ENCODE results near the gene TMEM94. TPM values are rescaled to one million over a fixed set of nuclear protein-coding genes. Genes with fewer than 3 reads are reported as not detected.
A peak's percentile ranks its signal among the peaks of the same experiment; 100 is the strongest.
"Not testable (repeated sequence)": the region's sequence is repeated elsewhere in the genome, so short reads cannot be mapped to it uniquely, and the experiment has no call there.

The TMEM94 gene
- polyA plus RNA-seq, 4 donors, result 41.8 to 87.7 (median 60.3) TPM

GRCh38 chr17:75440738-75441448 lies 15.5 kb upstream of the TMEM94 start:
- Histone ChIP-seq H3K27me3 (ENCODE audit: control insufficient read depth in 3 of 3, insufficient read depth in 3 of 3, low read length in 3 of 3) (no peaks in the 10 kb centered on the region), H3K36me3 (ENCODE audit: control insufficient read depth in 3 of 3, insufficient read depth in 2 of 3, low read depth in 1 of 3, low read length in 3 of 3) (peaks cover 0 to 2% (median 0%) of the 10 kb centered on the region in 3 donors), H3K4me1 (ENCODE audit: control insufficient read depth in 3 of 3, insufficient read depth in 2 of 3, low read depth in 1 of 3, low read length in 2 of 3) (peaks cover 0 to 3% (median 0%) of the 10 kb centered on the region in 3 donors), H3K4me3 (ENCODE audit: low read depth in 1 of 3, low read length in 3 of 3) (no peak overlapping the region), H3K9me3 (ENCODE audit: control insufficient read depth in 2 of 2, insufficient read depth in 1 of 2, low read depth in 1 of 2, low read length in 1 of 2) (no peaks in the 10 kb centered on the region), H3K27ac (ENCODE audit: low read depth in 1 of 3, low read length in 2 of 3) (peak overlapping the region in 1 of 3 donors; percentile 57)
- DNase-seq, result no peak
- 60 to 77% (median 70%) methylated on average over 10 of the region's 10 CpGs for WGBS, 3 donors
- FAIRE-seq, result no peak

GRCh38 chr17:75442168-75443103 lies 14.0 kb upstream of the TMEM94 start:
- DNase-seq (no peak), FAIRE-seq (no peak)
- Histone ChIP-seq H3K4me1 (ENCODE audit: control insufficient read depth in 3 of 3, insufficient read depth in 2 of 3, low read depth in 1 of 3, low read length in 2 of 3) (no peaks in the 10 kb centered on the region), H3K27ac (ENCODE audit: low read depth in 1 of 3, low read length in 2 of 3) (peak overlapping the region in 1 of 3 donors; percentile 76), H3K36me3 (ENCODE audit: control insufficient read depth in 3 of 3, insufficient read depth in 2 of 3, low read depth in 1 of 3, low read length in 3 of 3) (peaks cover 0 to 2% (median 0%) of the 10 kb centered on the region in 3 donors), H3K4me3 (ENCODE audit: low read depth in 1 of 3, low read length in 3 of 3) (no peak overlapping the region), H3K27me3 (ENCODE audit: control insufficient read depth in 3 of 3, insufficient read depth in 3 of 3, low read length in 3 of 3) (no peaks in the 10 kb centered on the region), H3K9me3 (ENCODE audit: control insufficient read depth in 2 of 2, insufficient read depth in 1 of 2, low read depth in 1 of 2, low read length in 1 of 2) (no peaks in the 10 kb centered on the region)
- whole genome bisulfite sequencing, 3 donors, result 65 to 87% (median 75%) methylated on average over 4 of the region's 4 CpGs

GRCh38 chr17:75445296-75445695 lies 11.1 kb upstream of the TMEM94 start:
- H3K4me1 ChIP-seq (ENCODE audit: control insufficient read depth in 3 of 3, insufficient read depth in 2 of 3, low read depth in 1 of 3, low read length in 2 of 3), result no peaks in the 10 kb centered on the region
- H3K27me3 ChIP-seq (ENCODE audit: control insufficient read depth in 3 of 3, insufficient read depth in 3 of 3, low read length in 3 of 3), result no peaks in the 10 kb centered on the region
- H3K9me3 ChIP-seq (ENCODE audit: control insufficient read depth in 2 of 2, insufficient read depth in 1 of 2, low read depth in 1 of 2, low read length in 1 of 2), result no peaks in the 10 kb centered on the region
- H3K27ac ChIP-seq (ENCODE audit: low read depth in 1 of 3, low read length in 2 of 3), result peak overlapping the region in 1 of 3 donors; percentile 24
- WGBS, 3 donors, result 85% methylated on average over 3 of the region's 3 CpGs
- peaks cover 0 to 2% (median 0%) of the 10 kb centered on the region in 3 donors for H3K36me3 ChIP-seq (ENCODE audit: control insufficient read depth in 3 of 3, insufficient read depth in 2 of 3, low read depth in 1 of 3, low read length in 3 of 3)
- DNase-seq, result no peak
- H3K4me3 ChIP-seq (ENCODE audit: low read depth in 1 of 3, low read length in 3 of 3), result no peak overlapping the region
- no peak for FAIRE-seq

GRCh38 chr17:75445896-75446295 lies 10.5 kb upstream of the TMEM94 start:
- H3K4me1 ChIP-seq (ENCODE audit: control insufficient read depth in 3 of 3, insufficient read depth in 2 of 3, low read depth in 1 of 3, low read length in 2 of 3); H3K27me3 ChIP-seq (ENCODE audit: control insufficient read depth in 3 of 3, insufficient read depth in 3 of 3, low read length in 3 of 3); H3K27ac ChIP-seq (ENCODE audit: low read depth in 1 of 3, low read length in 2 of 3); H3K36me3 ChIP-seq (ENCODE audit: control insufficient read depth in 3 of 3, insufficient read depth in 2 of 3, low read depth in 1 of 3, low read length in 3 of 3); H3K9me3 ChIP-seq (ENCODE audit: control insufficient read depth in 2 of 2, insufficient read depth in 1 of 2, low read depth in 1 of 2, low read length in 1 of 2); H3K4me3 ChIP-seq (ENCODE audit: low read depth in 1 of 3, low read length in 3 of 3); FAIRE-seq; DNase-seq: not testable (repeated sequence)
- WGBS, 3 donors, result 80 to 90% (median 88%) methylated on average over 5 to 6 of the region's 6 CpGs

- no peak for FAIRE-seq
- DNase-seq, result peak in 1 of 2 donors; percentile 38
- Histone ChIP-seq H3K36me3 (ENCODE audit: control insufficient read depth in 3 of 3, insufficient read depth in 2 of 3, low read depth in 1 of 3, low read length in 3 of 3) (no peaks in the 10 kb centered on the region), H3K27me3 (ENCODE audit: control insufficient read depth in 3 of 3, insufficient read depth in 3 of 3, low read length in 3 of 3) (no peaks in the 10 kb centered on the region), H3K9me3 (ENCODE audit: control insufficient read depth in 2 of 2, insufficient read depth in 1 of 2, low read depth in 1 of 2, low read length in 1 of 2) (no peaks in the 10 kb centered on the region), H3K4me3 (ENCODE audit: low read depth in 1 of 3, low read length in 3 of 3) (no peak overlapping the region), H3K27ac (ENCODE audit: low read depth in 1 of 3, low read length in 2 of 3) (no peak overlapping the region), H3K4me1 (ENCODE audit: control insufficient read depth in 3 of 3, insufficient read depth in 2 of 3, low read depth in 1 of 3, low read length in 2 of 3) (peaks cover 0 to 4% (median 0%) of the 10 kb centered on the region in 3 donors)
- 66 to 77% (median 72%) methylated on average over 17 of the region's 17 CpGs for WGBS, 3 donors
These were observed 8.2 kb upstream of the TMEM94 start for GRCh38 chr17:75447951-75448856.

GRCh38 chr17:75450270-75450669 lies 6.2 kb upstream of the TMEM94 start:
- WGBS, 3 donors, result 81 to 90% (median 85%) methylated on average over 4 of the region's 4 CpGs
- H3K4me3 ChIP-seq (ENCODE audit: low read depth in 1 of 3, low read length in 3 of 3), result no peak overlapping the region
- no peak overlapping the region for H3K27ac ChIP-seq (ENCODE audit: low read depth in 1 of 3, low read length in 2 of 3)
- H3K9me3 ChIP-seq (ENCODE audit: control insufficient read depth in 2 of 2, insufficient read depth in 1 of 2, low read depth in 1 of 2, low read length in 1 of 2), result peaks cover 0 to 6% of the 10 kb centered on the region in 2 donors
- FAIRE-seq (no peak), DNase-seq (no peak)
- no peaks in the 10 kb centered on the region for H3K36me3 ChIP-seq (ENCODE audit: control insufficient read depth in 3 of 3, insufficient read depth in 2 of 3, low read depth in 1 of 3, low read length in 3 of 3)
- no peaks in the 10 kb centered on the region for H3K27me3 ChIP-seq (ENCODE audit: control insufficient read depth in 3 of 3, insufficient read depth in 3 of 3, low read length in 3 of 3)
- peaks cover 0 to 7% (median under 1%) of the 10 kb centered on the region in 3 donors for H3K4me1 ChIP-seq (ENCODE audit: control insufficient read depth in 3 of 3, insufficient read depth in 2 of 3, low read depth in 1 of 3, low read length in 2 of 3)

- no peaks in the 10 kb centered on the region for H3K27me3 ChIP-seq (ENCODE audit: control insufficient read depth in 3 of 3, insufficient read depth in 3 of 3, low read length in 3 of 3)
- no peaks in the 10 kb centered on the region for H3K36me3 ChIP-seq (ENCODE audit: control insufficient read depth in 3 of 3, insufficient read depth in 2 of 3, low read depth in 1 of 3, low read length in 3 of 3)
- no peak overlapping the region for H3K4me3 ChIP-seq (ENCODE audit: low read depth in 1 of 3, low read length in 3 of 3)
- DNase-seq, result no peak
- FAIRE-seq, result no peak
- H3K27ac ChIP-seq (ENCODE audit: low read depth in 1 of 3, low read length in 2 of 3), result peak overlapping the region in 2 of 3 donors; percentile 16 to 27
- peaks cover 0 to 30% (median 11%) of the 10 kb centered on the region in 3 donors for H3K4me1 ChIP-seq (ENCODE audit: control insufficient read depth in 3 of 3, insufficient read depth in 2 of 3, low read depth in 1 of 3, low read length in 2 of 3)
- peaks cover 0 to 6% of the 10 kb centered on the region in 2 donors for H3K9me3 ChIP-seq (ENCODE audit: control insufficient read depth in 2 of 2, insufficient read depth in 1 of 2, low read depth in 1 of 2, low read length in 1 of 2)
These were observed 2.2 kb upstream of the TMEM94 start for GRCh38 chr17:75454193-75454592.

GRCh38 chr17:75454672-75455071 lies 1.8 kb upstream of the TMEM94 start:
- Histone ChIP-seq H3K27ac (ENCODE audit: low read depth in 1 of 3, low read length in 2 of 3) (peak overlapping the region in 1 of 3 donors; percentile 93), H3K4me1 (ENCODE audit: control insufficient read depth in 3 of 3, insufficient read depth in 2 of 3, low read depth in 1 of 3, low read length in 2 of 3) (peaks cover under 1 to 35% (median 13%) of the 10 kb centered on the region in 3 donors)
- not testable (repeated sequence) for DNase-seq; H3K4me3 ChIP-seq (ENCODE audit: low read depth in 1 of 3, low read length in 3 of 3); H3K9me3 ChIP-seq (ENCODE audit: control insufficient read depth in 2 of 2, insufficient read depth in 1 of 2, low read depth in 1 of 2, low read length in 1 of 2); H3K36me3 ChIP-seq (ENCODE audit: control insufficient read depth in 3 of 3, insufficient read depth in 2 of 3, low read depth in 1 of 3, low read length in 3 of 3); FAIRE-seq; H3K27me3 ChIP-seq (ENCODE audit: control insufficient read depth in 3 of 3, insufficient read depth in 3 of 3, low read length in 3 of 3)
- WGBS, 3 donors, result 85 to 97% (median 93%) methylated on average over 3 of the region's 3 CpGs

All from small intestine (tissue), 7 donors.